Mucosa of gallbladder (tissue), 1 donor: ENCODE data around the gene CABLES2. TPM values are rescaled to one million over a fixed set of nuclear protein-coding genes. Genes with fewer than 3 reads are reported as not detected.
"Not testable (repeated sequence)": the region's sequence is repeated elsewhere in the genome, so short reads cannot be mapped to it uniquely, and the experiment has no call there.

Experiments used
- DNase-seq: peaks from one replicate; pipeline ENCODE4 v3.0.0-alpha.2; 2020; ENCODE audit warnings: low spot score
- total RNA-seq: library from RNA; stranded (reverse); gene quantifications from one replicate; pipeline ENCODE4 v1.2.1, GENCODE V29; 2021
- donor health status: DM: no; HTN: no; CAD: no.

The CABLES2 gene
- total RNA-seq, 1 donor from 2014 or later = 5.2 TPM

GRCh38 chr20:62433658-62434497 lies 26.8 kb upstream of the CABLES2 start:
- DNase-seq = no peak

GRCh38 chr20:62430866-62431447 lies 23.9 kb upstream of the CABLES2 start:
- DNase-seq = no peak

GRCh38 chr20:62430311-62430853 lies 23.3 kb upstream of the CABLES2 start:
- DNase-seq = no peak

- no peak for DNase-seq
Observed at GRCh38 chr20:62429455-62430310, 22.6 kb upstream of the CABLES2 start.

GRCh38 chr20:62428396-62429295 lies 21.6 kb upstream of the CABLES2 start:
- DNase-seq = no peak

- no peak for DNase-seq
Observed at GRCh38 chr20:62428002-62428372, 20.9 kb upstream of the CABLES2 start.

- peak; percentile 93 for DNase-seq
Observed at GRCh38 chr20:62427172-62428001, 20.3 kb upstream of the CABLES2 start, which contains the start of gene RBBP8NL. Gene RBBP8NL (minus strand): TSS chr20:62427539. CDS start chr20:62419647, 7,892 bp downstream.

GRCh38 chr20:62426699-62427131 lies 19.6 kb upstream of the CABLES2 start:
- no peak for DNase-seq

- not testable (repeated sequence) for DNase-seq
Observed at GRCh38 chr20:62426059-62426348, 18.9 kb upstream of the CABLES2 start.

GRCh38 chr20:62425281-62426058 lies 18.4 kb upstream of the CABLES2 start:
- no peak for DNase-seq

- DNase-seq = no peak
Observed at GRCh38 chr20:62424249-62425107, 17.4 kb upstream of the CABLES2 start.

- no peak for DNase-seq
Observed at GRCh38 chr20:62423326-62423706, 16.2 kb upstream of the CABLES2 start.

- DNase-seq = no peak
Observed at GRCh38 chr20:62422636-62423325, 15.7 kb upstream of the CABLES2 start.

GRCh38 chr20:62421716-62421990 lies 14.6 kb upstream of the CABLES2 start:
- no peak for DNase-seq

- DNase-seq = no peak
Observed at GRCh38 chr20:62420846-62421715, 14.0 kb upstream of the CABLES2 start.

GRCh38 chr20:62419759-62420158 lies 12.7 kb upstream of the CABLES2 start:
- DNase-seq = no peak
